Thoracic aorta (tissue), 2 donors: ENCODE data around the gene KLF3. TPM values are rescaled to one million over a fixed set of nuclear protein-coding genes. Genes with fewer than 3 reads are reported as not detected.
"Not testable (repeated sequence)": the region's sequence is repeated elsewhere in the genome, so short reads cannot be mapped to it uniquely, and the experiment has no call there.

ENCODE experiments used
- ATAC-seq: fragments of 150-250 bp; one replicate; pipeline ENCODE4 v1.8.0; 2017; ENCODE audit warnings: low read depth; ENCODE audit not compliant: insufficient number of reproducible peaks, low FRiP score
- DNase-seq: peaks from one replicate; pipeline ENCODE4 v3.0.0-alpha.2; 2020; ENCODE audit warnings: low spot score
- H3K27ac ChIP-seq, 2 donors: fragments of 200-600 bp; sonication (generic); 1 replicate in 1 of 2; 2 replicates in 1 of 2; pipeline ENCODE4 v1.5.1; 2016; ENCODE audit warnings: mild to moderate bottlenecking in 2 of 2, moderate library complexity in 2 of 2
- H3K27me3 ChIP-seq: fragments of 200-600 bp; sonication (generic); replicated peaks from 2 replicates; pipeline ENCODE4 v1.6.0; 2016; ENCODE audit warnings: mild to moderate bottlenecking; ENCODE audit not compliant: insufficient read depth
- H3K36me3 ChIP-seq: fragments of 200-600 bp; sonication (generic); one replicate; pipeline ENCODE4 v1.5.1; 2016
- H3K4me1 ChIP-seq, 2 donors: fragments of 200-600 bp; sonication (generic); 1 replicate in 1 of 2; 2 replicates in 1 of 2; pipeline versions ENCODE4 v1.5.1 to v1.6.0; 2016; ENCODE audit warnings: low read depth in 2 of 2, mild to moderate bottlenecking in 1 of 2; ENCODE audit not compliant: control insufficient read depth in 1 of 2
- H3K4me3 ChIP-seq: fragments of 200-600 bp; sonication (generic); 2 replicates; pipeline ENCODE4 v1.5.1; 2016; ENCODE audit warnings: mild to moderate bottlenecking
- H3K9me3 ChIP-seq: fragments of 200-600 bp; sonication (generic); 2 replicates; pipeline ENCODE4 v1.5.1; 2016
- CTCF ChIP-seq: fragments of 200-600 bp; sonication (generic); IDR thresholded peaks from one replicate; pipeline ENCODE4 v1.5.1; 2019; ENCODE audit warnings: antibody characterized with exemption
- total RNA-seq, 2 donors: library from RNA; depleted of rRNA; stranded (reverse); fragments of >200 nt; gene quantifications; one replicate each; pipeline versions ENCODE4 v1.1.0 to v1.2.3, GENCODE V29; 2016

KLF3 gene
- total RNA-seq, 2 donors from 2014 or later = 45.8 to 53.4 TPM

GRCh38 chr4:38624311-38624710, 39.7 kb upstream of the KLF3 start:
- no peak for TF ChIP-seq CTCF
- Histone ChIP-seq H3K9me3 (no peaks in the 10 kb centered on the region), H3K27me3 (no peaks in the 10 kb centered on the region), H3K4me1 (no peaks in the 10 kb centered on the region), H3K36me3 (no peaks in the 10 kb centered on the region), H3K4me3 (no peak overlapping the region), H3K27ac (no peak overlapping the region)
- DNase-seq (no peak), ATAC-seq (no peak)

GRCh38 chr4:38625508-38625907, 38.5 kb upstream of the KLF3 start:
- Histone ChIP-seq H3K27ac (no peak overlapping the region), H3K4me1 (no peaks in the 10 kb centered on the region), H3K36me3 (no peaks in the 10 kb centered on the region), H3K4me3 (no peak overlapping the region), H3K27me3 (no peaks in the 10 kb centered on the region), H3K9me3 (no peaks in the 10 kb centered on the region)
- DNase-seq (no peak), ATAC-seq (no peak)
- TF ChIP-seq CTCF = no peak

GRCh38 chr4:38626901-38627444, 37.0 kb upstream of the KLF3 start:
- H3K4me1 ChIP-seq, H3K27ac ChIP-seq, ATAC-seq, H3K27me3 ChIP-seq, H3K4me3 ChIP-seq, DNase-seq, H3K9me3 ChIP-seq, H3K36me3 ChIP-seq: not testable (repeated sequence)

- no peak overlapping the region for H3K4me3 ChIP-seq
- no peak for DNase-seq
- H3K9me3 ChIP-seq = no peaks in the 10 kb centered on the region
- no peak for TF ChIP-seq CTCF
- H3K4me1 ChIP-seq = peaks cover 0 to 13% of the 10 kb centered on the region in 2 donors
- no peaks in the 10 kb centered on the region for H3K36me3 ChIP-seq
- ATAC-seq = no peak
- H3K27ac ChIP-seq = no peak overlapping the region
- H3K27me3 ChIP-seq = no peaks in the 10 kb centered on the region
These were observed 33.5 kb upstream of the KLF3 start for GRCh38 chr4:38630519-38630918.

- Histone ChIP-seq H3K4me3 (no peak overlapping the region), H3K36me3 (no peaks in the 10 kb centered on the region), H3K4me1 (peaks cover 0 to 13% of the 10 kb centered on the region in 2 donors), H3K27me3 (no peaks in the 10 kb centered on the region), H3K9me3 (no peaks in the 10 kb centered on the region), H3K27ac (peak overlapping the region in 1 of 2 donors; percentile 18)
- no peak for TF ChIP-seq CTCF
- no peak for ATAC-seq
- DNase-seq = no peak
These were observed 29.8 kb upstream of the KLF3 start for GRCh38 chr4:38634047-38634759.
